ENCODE measurements around the gene SUPT3H. TPM values are rescaled to one million over a fixed set of nuclear protein-coding genes. Genes with fewer than 3 reads are reported as not detected.
"Not testable (repeated sequence)": the region's sequence is repeated elsewhere in the genome, so short reads cannot be mapped to it uniquely, and the experiment has no call there.

The SUPT3H gene
- total and polyA plus RNA-seq, 5 donors from 2014 or later, result 4.8 to 7.8 (median 5.7) TPM

DNA sequence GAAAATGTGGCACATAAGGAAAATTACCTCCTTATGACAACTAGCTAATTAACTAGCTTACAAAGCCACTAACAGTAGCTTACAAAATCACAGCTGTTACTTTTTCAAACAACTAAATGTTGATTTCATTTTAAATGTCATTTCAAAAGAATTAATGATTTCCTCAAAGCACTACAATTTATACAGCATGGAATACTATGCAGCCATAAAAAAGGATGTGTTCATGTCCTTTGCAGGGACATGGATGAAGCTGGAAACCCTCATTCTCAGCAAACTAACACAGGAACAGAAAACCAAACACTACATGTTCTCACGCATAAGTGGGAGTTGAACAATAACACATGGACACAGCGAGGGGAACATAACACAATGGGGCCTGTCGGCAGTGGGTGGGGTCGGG lies 100.0 kb downstream of the SUPT3H start:
- H3K36me3 ChIP-seq (ENCODE audit: control insufficient read depth, insufficient read depth, low read length); H3K27ac ChIP-seq (ENCODE audit: insufficient read depth, low read length, poor library complexity, severe bottlenecking); ATAC-seq (ENCODE audit: low read depth in 2 of 2); H3K4me1 ChIP-seq (ENCODE audit: control insufficient read depth, insufficient read depth, low read length, poor library complexity, severe bottlenecking); H3K9me3 ChIP-seq (ENCODE audit: control insufficient read depth in 2 of 2, low read length in 2 of 2); H3K4me1 Mint-ChIP-seq; H3K27me3 ChIP-seq (ENCODE audit: control insufficient read depth, insufficient read depth, low read length); H3K27me3 Mint-ChIP-seq; H3K4me3 Mint-ChIP-seq; H3K9me3 Mint-ChIP-seq; DNase-seq; H3K27ac Mint-ChIP-seq; H3K4me3 ChIP-seq (ENCODE audit: low read depth, low read length): not testable (repeated sequence)
- peaks cover 13% of the 10 kb centered on the region for H3K36me3 Mint-ChIP-seq

DNA sequence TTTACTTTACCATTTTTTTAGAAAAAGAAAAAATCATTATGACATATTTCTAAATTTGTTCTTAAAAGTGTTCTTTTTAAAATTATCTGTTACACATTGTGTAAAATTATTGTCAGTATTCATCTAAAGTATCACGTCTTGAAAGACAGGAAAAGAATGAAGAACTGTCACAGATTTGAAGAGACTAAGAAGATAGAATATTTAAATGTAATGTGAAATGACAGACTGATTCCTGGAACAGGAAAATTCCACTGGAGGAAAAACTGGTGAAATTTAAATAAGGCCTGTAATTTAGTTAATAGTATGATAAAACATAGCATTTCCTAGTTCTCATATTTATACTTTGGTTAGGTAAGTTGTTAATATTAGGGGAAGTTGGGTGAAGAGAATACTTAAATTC lies 102.4 kb downstream of the SUPT3H start:
- Histone ChIP-seq H3K27me3 (ENCODE audit: control insufficient read depth, insufficient read depth, low read length) (no peaks in the 10 kb centered on the region), H3K36me3 (ENCODE audit: control insufficient read depth, insufficient read depth, low read length) (no peaks in the 10 kb centered on the region), H3K9me3 (ENCODE audit: control insufficient read depth in 2 of 2, low read length in 2 of 2) (no peaks in the 10 kb centered on the region), H3K4me3 (ENCODE audit: low read depth, low read length) (no peak overlapping the region), H3K27ac (ENCODE audit: insufficient read depth, low read length, poor library complexity, severe bottlenecking) (no peak overlapping the region), H3K4me1 (ENCODE audit: control insufficient read depth, insufficient read depth, low read length, poor library complexity, severe bottlenecking) (no peaks in the 10 kb centered on the region)
- Mint-ChIP-seq H3K4me1 (peaks cover 0 to 2% (median 0%) of the 10 kb centered on the region in 4 donors), H3K27ac (no peak overlapping the region), H3K36me3 (peaks cover 16% of the 10 kb centered on the region), H3K9me3 (peaks cover 0 to 14% (median 4%) of the 10 kb centered on the region in 7 donors), H3K27me3 (no peaks in the 10 kb centered on the region), H3K4me3 (no peak overlapping the region)
- no peak for DNase-seq
- no peak for ATAC-seq (ENCODE audit: low read depth in 2 of 2)

DNA sequence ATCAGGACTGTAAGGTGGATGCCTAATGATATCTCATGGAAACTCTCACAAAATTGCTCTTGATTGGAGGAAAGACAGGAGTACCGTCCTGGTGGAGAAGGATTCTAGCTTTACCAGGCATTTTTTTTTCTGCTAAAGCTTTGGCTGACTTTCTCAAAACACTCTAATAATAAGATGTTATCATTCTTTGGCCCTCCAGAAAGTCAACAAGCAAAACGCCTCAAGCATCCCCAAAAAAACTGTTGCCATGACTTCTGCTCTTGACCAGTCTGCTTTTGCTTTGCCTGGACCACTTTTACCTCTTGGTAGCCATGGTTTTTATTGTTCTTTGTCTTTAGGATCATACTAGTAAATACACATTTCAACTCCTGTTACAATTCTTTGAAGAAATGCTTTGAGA lies 105.1 kb downstream of the SUPT3H start:
- Mint-ChIP-seq H3K9me3 (peaks cover 0 to 7% (median 4%) of the 10 kb centered on the region in 7 donors), H3K27ac (no peak overlapping the region), H3K27me3 (no peaks in the 10 kb centered on the region), H3K4me3 (no peak overlapping the region), H3K36me3 (peaks cover 16% of the 10 kb centered on the region), H3K4me1 (peaks cover 0 to 2% (median 0%) of the 10 kb centered on the region in 4 donors)
- Histone ChIP-seq H3K27me3 (ENCODE audit: control insufficient read depth, insufficient read depth, low read length) (no peaks in the 10 kb centered on the region), H3K4me1 (ENCODE audit: control insufficient read depth, insufficient read depth, low read length, poor library complexity, severe bottlenecking) (no peaks in the 10 kb centered on the region), H3K4me3 (ENCODE audit: low read depth, low read length) (no peak overlapping the region), H3K36me3 (ENCODE audit: control insufficient read depth, insufficient read depth, low read length) (no peaks in the 10 kb centered on the region), H3K9me3 (ENCODE audit: control insufficient read depth in 2 of 2, low read length in 2 of 2) (no peaks in the 10 kb centered on the region), H3K27ac (ENCODE audit: insufficient read depth, low read length, poor library complexity, severe bottlenecking) (no peak overlapping the region)
- ATAC-seq (ENCODE audit: low read depth in 2 of 2), result no peak
- no peak for DNase-seq

DNA sequence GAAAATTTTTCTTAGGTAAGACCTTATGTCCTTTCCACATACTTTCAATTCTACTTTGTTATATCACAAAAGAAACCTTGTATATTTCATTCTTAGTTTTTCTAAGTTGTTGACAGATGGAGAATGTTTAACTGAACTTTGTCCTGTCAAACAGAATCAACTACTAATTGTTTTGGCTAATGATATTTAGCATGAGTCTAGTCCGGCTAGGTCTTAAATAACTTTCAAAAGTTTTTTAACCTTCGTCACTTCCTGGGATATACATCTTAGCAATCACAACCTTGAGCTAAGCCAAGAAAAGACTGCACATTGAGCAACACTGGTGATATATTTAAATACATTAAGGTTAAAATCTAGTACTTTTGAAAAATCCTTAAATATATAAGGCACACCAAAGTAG lies 112.5 kb downstream of the SUPT3H start:
- Mint-ChIP-seq H3K27me3 (no peaks in the 10 kb centered on the region), H3K27ac (no peak overlapping the region), H3K4me3 (no peak overlapping the region), H3K4me1 (peaks cover 0 to 7% (median 3%) of the 10 kb centered on the region in 4 donors), H3K9me3 (peaks cover 0 to 3% (median 0%) of the 10 kb centered on the region in 7 donors), H3K36me3 (peaks cover 12% of the 10 kb centered on the region)
- DNase-seq (no peak), ATAC-seq (ENCODE audit: low read depth in 2 of 2) (no peak)
- Histone ChIP-seq H3K9me3 (ENCODE audit: control insufficient read depth in 2 of 2, low read length in 2 of 2) (no peaks in the 10 kb centered on the region), H3K4me1 (ENCODE audit: control insufficient read depth, insufficient read depth, low read length, poor library complexity, severe bottlenecking) (no peaks in the 10 kb centered on the region), H3K27me3 (ENCODE audit: control insufficient read depth, insufficient read depth, low read length) (no peaks in the 10 kb centered on the region), H3K27ac (ENCODE audit: insufficient read depth, low read length, poor library complexity, severe bottlenecking) (no peak overlapping the region), H3K4me3 (ENCODE audit: low read depth, low read length) (no peak overlapping the region), H3K36me3 (ENCODE audit: control insufficient read depth, insufficient read depth, low read length) (no peaks in the 10 kb centered on the region)

DNA sequence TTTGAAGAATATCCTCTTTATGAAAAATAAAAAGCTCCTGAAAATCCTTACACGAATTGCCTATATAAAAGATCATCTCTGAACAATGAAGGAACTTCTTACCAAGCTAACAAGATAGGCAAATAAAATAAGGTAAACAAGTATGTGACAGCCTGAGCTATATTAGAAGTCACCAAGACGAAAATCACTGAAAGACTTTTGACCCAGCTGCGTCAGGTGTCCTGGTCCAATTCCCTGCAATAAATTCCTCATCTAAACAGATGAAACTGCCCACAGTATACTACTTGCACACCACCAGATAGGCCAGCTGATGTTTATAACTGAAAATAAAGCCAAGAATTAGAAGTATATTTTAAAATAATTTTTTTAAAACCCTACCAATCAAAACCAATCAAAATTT lies 117.0 kb downstream of the SUPT3H start:
- no peaks in the 10 kb centered on the region for H3K9me3 ChIP-seq (ENCODE audit: control insufficient read depth in 2 of 2, low read length in 2 of 2)
- DNase-seq, result no peak
- H3K36me3 Mint-ChIP-seq, result peaks cover 12% of the 10 kb centered on the region
- H3K27me3 Mint-ChIP-seq, result no peaks in the 10 kb centered on the region
- no peaks in the 10 kb centered on the region for H3K4me1 ChIP-seq (ENCODE audit: control insufficient read depth, insufficient read depth, low read length, poor library complexity, severe bottlenecking)
- no peak overlapping the region for H3K4me3 ChIP-seq (ENCODE audit: low read depth, low read length)
- H3K9me3 Mint-ChIP-seq, result peaks cover 0 to 3% (median 0%) of the 10 kb centered on the region in 7 donors
- H3K27ac Mint-ChIP-seq, result no peak overlapping the region
- ATAC-seq (ENCODE audit: low read depth in 2 of 2), result no peak
- H3K27me3 ChIP-seq (ENCODE audit: control insufficient read depth, insufficient read depth, low read length), result no peaks in the 10 kb centered on the region
- no peaks in the 10 kb centered on the region for H3K36me3 ChIP-seq (ENCODE audit: control insufficient read depth, insufficient read depth, low read length)
- H3K4me3 Mint-ChIP-seq, result no peak overlapping the region
- no peak overlapping the region for H3K27ac ChIP-seq (ENCODE audit: insufficient read depth, low read length, poor library complexity, severe bottlenecking)
- peaks cover 0 to 7% (median 2%) of the 10 kb centered on the region in 4 donors for H3K4me1 Mint-ChIP-seq

DNA sequence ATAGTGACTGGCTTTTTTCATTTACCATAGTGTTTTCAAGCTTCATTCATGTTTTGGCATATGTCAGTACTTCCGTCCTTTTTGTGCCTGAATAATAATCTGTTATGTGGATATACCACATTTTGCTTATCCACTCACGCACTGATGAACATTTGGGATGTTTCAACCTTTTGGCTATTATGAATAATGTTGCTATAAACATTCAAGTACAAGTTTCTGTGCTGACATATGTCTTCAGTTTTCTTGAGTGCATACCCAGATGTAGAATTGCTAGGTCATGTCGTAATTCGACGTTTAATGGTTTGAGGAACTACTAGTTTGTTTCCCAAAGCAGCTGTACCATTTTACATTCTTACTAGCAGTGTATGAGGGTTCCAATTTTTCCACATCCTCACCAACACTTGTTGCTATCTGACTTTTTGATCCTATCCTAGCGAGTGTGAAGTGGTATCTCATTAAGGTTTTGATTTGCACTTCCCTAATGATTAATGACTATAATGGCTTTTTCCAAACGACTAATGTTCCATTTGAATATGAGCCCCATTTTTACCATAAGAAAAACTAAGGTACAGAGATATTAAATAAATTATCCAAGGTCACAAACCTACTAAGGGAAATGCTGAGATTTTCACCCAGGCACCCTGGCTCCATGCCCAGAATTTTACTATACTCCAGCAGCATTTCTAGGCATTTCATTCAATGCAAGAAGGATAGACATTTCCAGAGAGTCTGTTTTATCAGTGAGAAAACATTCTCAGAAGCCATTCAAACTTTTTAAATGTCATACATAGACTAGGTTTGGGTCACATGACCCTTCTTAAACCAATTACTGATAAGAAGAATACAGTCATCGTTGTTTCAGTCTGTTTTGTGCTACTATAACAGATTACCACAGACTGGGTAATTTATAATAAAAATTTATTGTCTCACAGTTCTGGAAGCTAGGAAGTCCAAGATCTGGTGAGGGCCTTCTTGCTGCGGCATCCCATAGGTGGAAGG lies 120.7 kb downstream of the SUPT3H start:
- Mint-ChIP-seq H3K4me3 (no peak overlapping the region), H3K4me1 (peaks cover 0 to 2% (median 0%) of the 10 kb centered on the region in 4 donors), H3K27me3 (no peaks in the 10 kb centered on the region), H3K9me3 (no peaks in the 10 kb centered on the region), H3K36me3 (peaks cover 6% of the 10 kb centered on the region), H3K27ac (no peak overlapping the region)
- H3K9me3 ChIP-seq (ENCODE audit: control insufficient read depth in 2 of 2, low read length in 2 of 2), result no peaks in the 10 kb centered on the region
- H3K4me3 ChIP-seq (ENCODE audit: low read depth, low read length), result no peak overlapping the region
- DNase-seq (no peak), ATAC-seq (ENCODE audit: low read depth in 2 of 2) (no peak)
- no peak overlapping the region for H3K27ac ChIP-seq (ENCODE audit: insufficient read depth, low read length, poor library complexity, severe bottlenecking)
- H3K36me3 ChIP-seq (ENCODE audit: control insufficient read depth, insufficient read depth, low read length), result no peaks in the 10 kb centered on the region
- H3K4me1 ChIP-seq (ENCODE audit: control insufficient read depth, insufficient read depth, low read length, poor library complexity, severe bottlenecking), result no peaks in the 10 kb centered on the region
- H3K27me3 ChIP-seq (ENCODE audit: control insufficient read depth, insufficient read depth, low read length), result no peaks in the 10 kb centered on the region

DNA sequence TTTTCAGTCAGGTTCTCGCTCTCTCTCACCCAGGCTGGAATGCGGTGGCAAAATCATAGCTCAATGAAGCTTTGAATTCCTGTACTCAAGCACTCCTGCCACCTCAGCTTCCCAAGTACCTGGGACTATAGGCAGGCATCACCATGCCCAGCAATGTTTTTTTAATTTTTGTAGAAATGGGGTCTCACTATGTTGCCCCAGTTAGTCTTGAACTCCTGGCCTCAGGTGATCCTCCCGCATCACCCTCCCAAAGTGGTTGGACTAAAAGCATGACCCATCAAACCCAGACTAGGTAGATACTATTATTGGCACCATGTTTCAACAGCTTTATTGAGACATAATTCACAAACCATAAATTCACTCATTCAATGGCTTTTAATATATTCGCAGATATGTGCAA lies 122.3 kb downstream of the SUPT3H start:
- ATAC-seq (ENCODE audit: low read depth in 2 of 2), result no peak
- Mint-ChIP-seq H3K27me3 (no peaks in the 10 kb centered on the region), H3K27ac (no peak overlapping the region), H3K4me3 (no peak overlapping the region), H3K4me1 (peaks cover 0 to 2% (median 0%) of the 10 kb centered on the region in 4 donors), H3K36me3 (no peaks in the 10 kb centered on the region), H3K9me3 (no peaks in the 10 kb centered on the region)
- Histone ChIP-seq H3K4me1 (ENCODE audit: control insufficient read depth, insufficient read depth, low read length, poor library complexity, severe bottlenecking) (no peaks in the 10 kb centered on the region), H3K4me3 (ENCODE audit: low read depth, low read length) (no peak overlapping the region), H3K27me3 (ENCODE audit: control insufficient read depth, insufficient read depth, low read length) (no peaks in the 10 kb centered on the region), H3K36me3 (ENCODE audit: control insufficient read depth, insufficient read depth, low read length) (no peaks in the 10 kb centered on the region), H3K27ac (ENCODE audit: insufficient read depth, low read length, poor library complexity, severe bottlenecking) (no peak overlapping the region), H3K9me3 (ENCODE audit: control insufficient read depth in 2 of 2, low read length in 2 of 2) (no peaks in the 10 kb centered on the region)
- no peak for DNase-seq

DNA sequence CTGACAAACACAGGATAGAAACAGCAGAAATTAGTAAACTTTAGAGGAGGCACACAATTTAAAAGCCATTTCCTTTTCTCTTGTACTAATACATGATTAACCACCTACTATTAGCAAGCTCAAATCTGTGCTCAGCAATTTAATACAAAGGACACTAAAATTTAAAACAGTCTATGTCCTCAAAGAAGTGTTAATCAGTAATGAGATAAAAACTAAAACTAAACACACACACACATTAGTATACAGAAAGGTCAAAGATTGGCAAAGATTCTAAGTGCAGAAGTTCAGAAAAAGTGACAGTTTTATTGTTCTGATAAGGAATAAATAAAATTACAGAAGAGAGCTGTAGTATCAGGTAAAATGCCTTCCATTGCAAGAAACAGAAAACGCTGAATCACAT lies 123.5 kb downstream of the SUPT3H start:
- Histone ChIP-seq H3K4me1 (ENCODE audit: control insufficient read depth, insufficient read depth, low read length, poor library complexity, severe bottlenecking) (no peaks in the 10 kb centered on the region), H3K4me3 (ENCODE audit: low read depth, low read length) (no peak overlapping the region), H3K27me3 (ENCODE audit: control insufficient read depth, insufficient read depth, low read length) (no peaks in the 10 kb centered on the region), H3K36me3 (ENCODE audit: control insufficient read depth, insufficient read depth, low read length) (no peaks in the 10 kb centered on the region), H3K27ac (ENCODE audit: insufficient read depth, low read length, poor library complexity, severe bottlenecking) (no peak overlapping the region), H3K9me3 (ENCODE audit: control insufficient read depth in 2 of 2, low read length in 2 of 2) (no peaks in the 10 kb centered on the region)
- no peaks in the 10 kb centered on the region for H3K36me3 Mint-ChIP-seq
- H3K4me3 Mint-ChIP-seq, result no peak overlapping the region
- H3K27me3 Mint-ChIP-seq, result no peaks in the 10 kb centered on the region
- no peak overlapping the region for H3K27ac Mint-ChIP-seq
- ATAC-seq (ENCODE audit: low read depth in 2 of 2) (no peak), DNase-seq (no peak)
- peaks cover 0 to 1% (median 0%) of the 10 kb centered on the region in 7 donors for H3K9me3 Mint-ChIP-seq
- peaks cover 0 to 9% (median 0%) of the 10 kb centered on the region in 4 donors for H3K4me1 Mint-ChIP-seq

All from CD4-positive, CD25-positive, alpha-beta regulatory T cell (primary cell).